GM23338 (cell line): ENCODE measurements around the gene ATPAF1.

Experiments used
- CREB1 ChIP-seq: fragments of 250-450 bp; sonication (Bioruptor Pico); IDR thresholded peaks from 2 replicates; pipeline ENCODE4 v1.5.0; 2020; ENCODE audit warnings: low read depth, mild to moderate bottlenecking, moderate library complexity
- EZH2 ChIP-seq: fragments of 200-600 bp; sonication (generic); IDR thresholded peaks from one replicate; pipeline ENCODE4 v1.8.0; 2017; ENCODE audit warnings: antibody characterized with exemption, mild to moderate bottlenecking, low read depth; ENCODE audit not compliant: unreplicated experiment
- EZH2phosphoT487 ChIP-seq: fragments of 200-600 bp; sonication (generic); IDR thresholded peaks from one replicate; pipeline ENCODE4 v1.8.1; 2018; ENCODE audit warnings: antibody characterized with exemption; ENCODE audit not compliant: unreplicated experiment
- JUNB ChIP-seq: IDR thresholded peaks from one replicate; pipeline ENCODE4 v1.6.1; 2016; ENCODE audit warnings: antibody characterized with exemption; ENCODE audit not compliant: unreplicated experiment
- NANOG ChIP-seq: IDR thresholded peaks from 2 replicates; pipeline ENCODE4 v1.6.1; 2016; ENCODE audit warnings: antibody characterized with exemption, borderline replicate concordance
- POLR2AphosphoS5 ChIP-seq: IDR thresholded peaks from 2 replicates; pipeline ENCODE4 v1.6.1; 2016; ENCODE audit warnings: antibody characterized with exemption, low read depth
- STAT1 ChIP-seq: IDR thresholded peaks from one replicate; pipeline ENCODE4 v1.6.1; 2016; ENCODE audit warnings: antibody characterized with exemption; ENCODE audit not compliant: unreplicated experiment
- ZNF114 ChIP-seq: fragments of 250-450 bp; sonication (Bioruptor Pico); IDR thresholded peaks from 2 replicates; pipeline ENCODE4 v1.5.0; 2020; ENCODE audit warnings: mild to moderate bottlenecking, moderate library complexity
- TF ChIP-seq, protein P1 (sequence below), 2 experiments: fragments of 200-600 bp in 1 of 2; sonication (generic) in 1 of 2; conservative IDR thresholded peaks; 2 replicates each; pipeline versions ENCODE4 v1.5.1 to v1.6.1; 2016 to 2017; ENCODE audit warnings: antibody characterized with exemption in 2 of 2, low read depth in 2 of 2, mild to moderate bottlenecking in 2 of 2, moderate library complexity in 1 of 2
- TF ChIP-seq, protein P2 (sequence below): IDR thresholded peaks from 2 replicates; pipeline ENCODE4 v1.6.1; 2016; ENCODE audit warnings: antibody characterized with exemption
- TF ChIP-seq, protein P3 (sequence below): IDR thresholded peaks from one replicate; pipeline ENCODE4 v1.6.1; 2018; ENCODE audit warnings: antibody characterized with exemption; ENCODE audit not compliant: unreplicated experiment
- TF ChIP-seq, protein P4 (sequence below): fragments of 250-450 bp; sonication (Bioruptor Pico); IDR thresholded peaks from 2 replicates; pipeline ENCODE4 v1.5.0; 2020; ENCODE audit warnings: mild to moderate bottlenecking, moderate library complexity

GRCh38 chr1:46690931-46691421 lies 22.8 kb upstream of the ATPAF1 start:
- TF ChIP-seq, protein P1, sequence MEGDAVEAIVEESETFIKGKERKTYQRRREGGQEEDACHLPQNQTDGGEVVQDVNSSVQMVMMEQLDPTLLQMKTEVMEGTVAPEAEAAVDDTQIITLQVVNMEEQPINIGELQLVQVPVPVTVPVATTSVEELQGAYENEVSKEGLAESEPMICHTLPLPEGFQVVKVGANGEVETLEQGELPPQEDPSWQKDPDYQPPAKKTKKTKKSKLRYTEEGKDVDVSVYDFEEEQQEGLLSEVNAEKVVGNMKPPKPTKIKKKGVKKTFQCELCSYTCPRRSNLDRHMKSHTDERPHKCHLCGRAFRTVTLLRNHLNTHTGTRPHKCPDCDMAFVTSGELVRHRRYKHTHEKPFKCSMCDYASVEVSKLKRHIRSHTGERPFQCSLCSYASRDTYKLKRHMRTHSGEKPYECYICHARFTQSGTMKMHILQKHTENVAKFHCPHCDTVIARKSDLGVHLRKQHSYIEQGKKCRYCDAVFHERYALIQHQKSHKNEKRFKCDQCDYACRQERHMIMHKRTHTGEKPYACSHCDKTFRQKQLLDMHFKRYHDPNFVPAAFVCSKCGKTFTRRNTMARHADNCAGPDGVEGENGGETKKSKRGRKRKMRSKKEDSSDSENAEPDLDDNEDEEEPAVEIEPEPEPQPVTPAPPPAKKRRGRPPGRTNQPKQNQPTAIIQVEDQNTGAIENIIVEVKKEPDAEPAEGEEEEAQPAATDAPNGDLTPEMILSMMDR (conservative IDR thresholded peaks at IDR 0.05; ENCODE audit: low read depth in 2 of 2) = no peak
- TF ChIP-seq POLR2AphosphoS5 (no peak), CREB1 (CRISPR knock-in tag) (no peak), EZH2phosphoT487 (no peak), ZNF114 (no peak), EZH2 (no peak), JUNB (no peak), STAT1 (no peak), NANOG (no peak)
- TF ChIP-seq, protein P2, sequence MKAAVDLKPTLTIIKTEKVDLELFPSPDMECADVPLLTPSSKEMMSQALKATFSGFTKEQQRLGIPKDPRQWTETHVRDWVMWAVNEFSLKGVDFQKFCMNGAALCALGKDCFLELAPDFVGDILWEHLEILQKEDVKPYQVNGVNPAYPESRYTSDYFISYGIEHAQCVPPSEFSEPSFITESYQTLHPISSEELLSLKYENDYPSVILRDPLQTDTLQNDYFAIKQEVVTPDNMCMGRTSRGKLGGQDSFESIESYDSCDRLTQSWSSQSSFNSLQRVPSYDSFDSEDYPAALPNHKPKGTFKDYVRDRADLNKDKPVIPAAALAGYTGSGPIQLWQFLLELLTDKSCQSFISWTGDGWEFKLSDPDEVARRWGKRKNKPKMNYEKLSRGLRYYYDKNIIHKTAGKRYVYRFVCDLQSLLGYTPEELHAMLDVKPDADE = no peak
- TF ChIP-seq, protein P3, sequence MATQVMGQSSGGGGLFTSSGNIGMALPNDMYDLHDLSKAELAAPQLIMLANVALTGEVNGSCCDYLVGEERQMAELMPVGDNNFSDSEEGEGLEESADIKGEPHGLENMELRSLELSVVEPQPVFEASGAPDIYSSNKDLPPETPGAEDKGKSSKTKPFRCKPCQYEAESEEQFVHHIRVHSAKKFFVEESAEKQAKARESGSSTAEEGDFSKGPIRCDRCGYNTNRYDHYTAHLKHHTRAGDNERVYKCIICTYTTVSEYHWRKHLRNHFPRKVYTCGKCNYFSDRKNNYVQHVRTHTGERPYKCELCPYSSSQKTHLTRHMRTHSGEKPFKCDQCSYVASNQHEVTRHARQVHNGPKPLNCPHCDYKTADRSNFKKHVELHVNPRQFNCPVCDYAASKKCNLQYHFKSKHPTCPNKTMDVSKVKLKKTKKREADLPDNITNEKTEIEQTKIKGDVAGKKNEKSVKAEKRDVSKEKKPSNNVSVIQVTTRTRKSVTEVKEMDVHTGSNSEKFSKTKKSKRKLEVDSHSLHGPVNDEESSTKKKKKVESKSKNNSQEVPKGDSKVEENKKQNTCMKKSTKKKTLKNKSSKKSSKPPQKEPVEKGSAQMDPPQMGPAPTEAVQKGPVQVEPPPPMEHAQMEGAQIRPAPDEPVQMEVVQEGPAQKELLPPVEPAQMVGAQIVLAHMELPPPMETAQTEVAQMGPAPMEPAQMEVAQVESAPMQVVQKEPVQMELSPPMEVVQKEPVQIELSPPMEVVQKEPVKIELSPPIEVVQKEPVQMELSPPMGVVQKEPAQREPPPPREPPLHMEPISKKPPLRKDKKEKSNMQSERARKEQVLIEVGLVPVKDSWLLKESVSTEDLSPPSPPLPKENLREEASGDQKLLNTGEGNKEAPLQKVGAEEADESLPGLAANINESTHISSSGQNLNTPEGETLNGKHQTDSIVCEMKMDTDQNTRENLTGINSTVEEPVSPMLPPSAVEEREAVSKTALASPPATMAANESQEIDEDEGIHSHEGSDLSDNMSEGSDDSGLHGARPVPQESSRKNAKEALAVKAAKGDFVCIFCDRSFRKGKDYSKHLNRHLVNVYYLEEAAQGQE = no peak
- TF ChIP-seq, protein P4, sequence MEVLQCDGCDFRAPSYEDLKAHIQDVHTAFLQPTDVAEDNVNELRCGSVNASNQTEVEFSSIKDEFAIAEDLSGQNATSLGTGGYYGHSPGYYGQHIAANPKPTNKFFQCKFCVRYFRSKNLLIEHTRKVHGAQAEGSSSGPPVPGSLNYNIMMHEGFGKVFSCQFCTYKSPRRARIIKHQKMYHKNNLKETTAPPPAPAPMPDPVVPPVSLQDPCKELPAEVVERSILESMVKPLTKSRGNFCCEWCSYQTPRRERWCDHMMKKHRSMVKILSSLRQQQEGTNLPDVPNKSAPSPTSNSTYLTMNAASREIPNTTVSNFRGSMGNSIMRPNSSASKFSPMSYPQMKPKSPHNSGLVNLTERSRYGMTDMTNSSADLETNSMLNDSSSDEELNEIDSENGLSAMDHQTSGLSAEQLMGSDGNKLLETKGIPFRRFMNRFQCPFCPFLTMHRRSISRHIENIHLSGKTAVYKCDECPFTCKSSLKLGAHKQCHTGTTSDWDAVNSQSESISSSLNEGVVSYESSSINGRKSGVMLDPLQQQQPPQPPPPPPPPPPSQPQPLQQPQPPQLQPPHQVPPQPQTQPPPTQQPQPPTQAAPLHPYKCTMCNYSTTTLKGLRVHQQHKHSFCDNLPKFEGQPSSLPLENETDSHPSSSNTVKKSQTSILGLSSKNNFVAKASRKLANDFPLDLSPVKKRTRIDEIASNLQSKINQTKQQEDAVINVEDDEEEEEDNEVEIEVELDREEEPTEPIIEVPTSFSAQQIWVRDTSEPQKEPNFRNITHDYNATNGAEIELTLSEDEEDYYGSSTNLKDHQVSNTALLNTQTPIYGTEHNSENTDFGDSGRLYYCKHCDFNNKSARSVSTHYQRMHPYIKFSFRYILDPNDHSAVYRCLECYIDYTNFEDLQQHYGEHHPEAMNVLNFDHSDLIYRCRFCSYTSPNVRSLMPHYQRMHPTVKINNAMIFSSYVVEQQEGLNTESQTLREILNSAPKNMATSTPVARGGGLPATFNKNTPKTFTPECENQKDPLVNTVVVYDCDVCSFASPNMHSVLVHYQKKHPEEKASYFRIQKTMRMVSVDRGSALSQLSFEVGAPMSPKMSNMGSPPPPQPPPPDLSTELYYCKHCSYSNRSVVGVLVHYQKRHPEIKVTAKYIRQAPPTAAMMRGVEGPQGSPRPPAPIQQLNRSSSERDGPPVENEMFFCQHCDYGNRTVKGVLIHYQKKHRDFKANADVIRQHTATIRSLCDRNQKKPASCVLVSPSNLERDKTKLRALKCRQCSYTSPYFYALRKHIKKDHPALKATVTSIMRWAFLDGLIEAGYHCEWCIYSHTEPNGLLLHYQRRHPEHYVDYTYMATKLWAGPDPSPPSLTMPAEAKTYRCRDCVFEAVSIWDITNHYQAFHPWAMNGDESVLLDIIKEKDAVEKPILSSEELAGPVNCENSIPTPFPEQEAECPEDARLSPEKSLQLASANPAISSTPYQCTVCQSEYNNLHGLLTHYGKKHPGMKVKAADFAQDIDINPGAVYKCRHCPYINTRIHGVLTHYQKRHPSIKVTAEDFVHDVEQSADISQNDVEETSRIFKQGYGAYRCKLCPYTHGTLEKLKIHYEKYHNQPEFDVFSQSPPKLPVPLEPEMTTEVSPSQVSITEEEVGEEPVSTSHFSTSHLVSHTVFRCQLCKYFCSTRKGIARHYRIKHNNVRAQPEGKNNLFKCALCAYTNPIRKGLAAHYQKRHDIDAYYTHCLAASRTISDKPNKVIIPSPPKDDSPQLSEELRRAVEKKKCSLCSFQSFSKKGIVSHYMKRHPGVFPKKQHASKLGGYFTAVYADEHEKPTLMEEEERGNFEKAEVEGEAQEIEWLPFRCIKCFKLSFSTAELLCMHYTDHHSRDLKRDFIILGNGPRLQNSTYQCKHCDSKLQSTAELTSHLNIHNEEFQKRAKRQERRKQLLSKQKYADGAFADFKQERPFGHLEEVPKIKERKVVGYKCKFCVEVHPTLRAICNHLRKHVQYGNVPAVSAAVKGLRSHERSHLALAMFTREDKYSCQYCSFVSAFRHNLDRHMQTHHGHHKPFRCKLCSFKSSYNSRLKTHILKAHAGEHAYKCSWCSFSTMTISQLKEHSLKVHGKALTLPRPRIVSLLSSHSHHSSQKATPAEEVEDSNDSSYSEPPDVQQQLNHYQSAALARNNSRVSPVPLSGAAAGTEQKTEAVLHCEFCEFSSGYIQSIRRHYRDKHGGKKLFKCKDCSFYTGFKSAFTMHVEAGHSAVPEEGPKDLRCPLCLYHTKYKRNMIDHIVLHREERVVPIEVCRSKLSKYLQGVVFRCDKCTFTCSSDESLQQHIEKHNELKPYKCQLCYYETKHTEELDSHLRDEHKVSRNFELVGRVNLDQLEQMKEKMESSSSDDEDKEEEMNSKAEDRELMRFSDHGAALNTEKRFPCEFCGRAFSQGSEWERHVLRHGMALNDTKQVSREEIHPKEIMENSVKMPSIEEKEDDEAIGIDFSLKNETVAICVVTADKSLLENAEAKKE = no peak
